22Rv1 (cell line): ENCODE measurements around the gene BRD3.

Source experiments
- ZFX ChIP-seq: fragments of 450-650 bp; IDR thresholded peaks from 2 replicates; pipeline ENCODE4 v1.6.1; 2017; ENCODE audit warnings: antibody characterized with exemption, borderline replicate concordance
- TF ChIP-seq, protein P1 (sequence below): fragments of 450-650 bp; IDR thresholded peaks from 2 replicates; pipeline ENCODE4 v1.5.1; 2017; ENCODE audit warnings: mild to moderate bottlenecking

DNA sequence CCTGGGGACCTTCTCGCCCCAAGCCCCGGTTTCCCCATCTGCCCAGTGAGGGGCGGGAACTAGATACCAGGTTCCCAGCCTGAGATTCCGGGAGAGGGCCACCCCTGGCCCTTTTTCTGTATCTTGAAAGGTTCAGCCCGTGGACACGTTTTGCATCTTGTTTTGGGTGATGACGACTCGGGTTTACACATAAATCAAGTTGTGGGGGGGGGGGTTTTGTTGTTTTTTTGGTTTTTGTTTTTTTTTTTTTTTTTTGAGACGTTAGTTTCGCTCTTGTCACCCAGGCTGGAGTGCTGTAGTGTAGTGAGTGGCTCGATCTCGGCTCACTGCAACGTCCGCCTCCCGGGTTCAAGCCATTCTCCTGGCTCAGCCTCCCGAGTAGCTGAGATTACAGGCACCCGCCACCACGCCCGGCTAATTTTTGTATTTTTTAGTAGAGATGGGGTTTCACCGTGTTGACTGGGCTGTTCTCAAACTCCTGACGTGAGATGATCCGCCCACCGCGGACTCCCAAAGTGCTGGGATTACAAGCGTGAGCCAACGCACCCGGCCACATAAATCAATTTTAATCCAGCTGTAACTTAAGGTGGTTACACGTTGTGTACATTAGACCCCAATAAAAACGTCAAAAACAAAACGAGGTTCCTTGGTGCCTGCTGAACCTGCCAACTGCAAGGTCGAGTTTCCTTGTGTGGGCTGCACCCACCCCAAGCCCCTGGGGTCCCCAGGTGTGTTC lies 1.1 kb upstream of the BRD3 start:
- TF ChIP-seq, protein P1, sequence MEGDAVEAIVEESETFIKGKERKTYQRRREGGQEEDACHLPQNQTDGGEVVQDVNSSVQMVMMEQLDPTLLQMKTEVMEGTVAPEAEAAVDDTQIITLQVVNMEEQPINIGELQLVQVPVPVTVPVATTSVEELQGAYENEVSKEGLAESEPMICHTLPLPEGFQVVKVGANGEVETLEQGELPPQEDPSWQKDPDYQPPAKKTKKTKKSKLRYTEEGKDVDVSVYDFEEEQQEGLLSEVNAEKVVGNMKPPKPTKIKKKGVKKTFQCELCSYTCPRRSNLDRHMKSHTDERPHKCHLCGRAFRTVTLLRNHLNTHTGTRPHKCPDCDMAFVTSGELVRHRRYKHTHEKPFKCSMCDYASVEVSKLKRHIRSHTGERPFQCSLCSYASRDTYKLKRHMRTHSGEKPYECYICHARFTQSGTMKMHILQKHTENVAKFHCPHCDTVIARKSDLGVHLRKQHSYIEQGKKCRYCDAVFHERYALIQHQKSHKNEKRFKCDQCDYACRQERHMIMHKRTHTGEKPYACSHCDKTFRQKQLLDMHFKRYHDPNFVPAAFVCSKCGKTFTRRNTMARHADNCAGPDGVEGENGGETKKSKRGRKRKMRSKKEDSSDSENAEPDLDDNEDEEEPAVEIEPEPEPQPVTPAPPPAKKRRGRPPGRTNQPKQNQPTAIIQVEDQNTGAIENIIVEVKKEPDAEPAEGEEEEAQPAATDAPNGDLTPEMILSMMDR, result no peak
- no peak for TF ChIP-seq ZFX
